ENCODE data around the gene GSTM2.
A peak's percentile ranks its signal among the peaks of the same experiment; 100 is the strongest.

The GSTM2 gene

GRCh38 chr1:109667452-109668122 lies at the start of gene GSTM2:
TSS of gene GSTM2 (plus strand) at chr1:109668057. CDS start at chr1:109668116, 59 bp downstream.
- H3K27ac ChIP-seq (ENCODE audit: low read length), result no peak within 1 kb of the TSS
- DNase-seq (ENCODE audit: low read depth, low spot score), result peak; percentile 68
- no peaks in the 10 kb centered on the region for H3K9me3 ChIP-seq (ENCODE audit: control insufficient read depth, insufficient read depth, low read length)
- H3K4me3 ChIP-seq (ENCODE audit: low read length), result peak within 1 kb of the TSS; percentile 28; the same call in 1 of the 2 replicates
- H3K4me1 ChIP-seq (ENCODE audit: control insufficient read depth, insufficient read depth, low read length), result peaks cover 2% of the 10 kb centered on the region; the same call in 1 of the 2 replicates
- H3K27me3 ChIP-seq (ENCODE audit: control insufficient read depth, insufficient read depth, low read length), result no peaks in the 10 kb centered on the region
- whole genome bisulfite sequencing (ENCODE audit: insufficient coverage, insufficient read length), result no CpG with 5 or more reads among the region's 22 CpGs
- no peaks in the 10 kb centered on the region for H3K36me3 ChIP-seq (ENCODE audit: control insufficient read depth, insufficient read depth, low read length)

- DNase-seq (ENCODE audit: low read depth, low spot score), result no peak
- Histone ChIP-seq H3K27me3 (ENCODE audit: control insufficient read depth, insufficient read depth, low read length) (no peaks in the 10 kb centered on the region), H3K27ac (ENCODE audit: low read length) (no peak overlapping the region), H3K4me3 (ENCODE audit: low read length) (peak overlapping the region; percentile 58; the same call in 1 of the 2 replicates), H3K4me1 (ENCODE audit: control insufficient read depth, insufficient read depth, low read length) (peaks cover 2% of the 10 kb centered on the region; the same call in 1 of the 2 replicates), H3K36me3 (ENCODE audit: control insufficient read depth, insufficient read depth, low read length) (no peaks in the 10 kb centered on the region), H3K9me3 (ENCODE audit: control insufficient read depth, insufficient read depth, low read length) (no peaks in the 10 kb centered on the region)
- WGBS (ENCODE audit: insufficient coverage, insufficient read length), result no CpG with 5 or more reads among the region's 9 CpGs
Measured at GRCh38 chr1:109618661-109619575, 48.9 kb upstream of the GSTM2 start.

- H3K9me3 ChIP-seq (ENCODE audit: control insufficient read depth, insufficient read depth, low read length), result no peaks in the 10 kb centered on the region
- H3K36me3 ChIP-seq (ENCODE audit: control insufficient read depth, insufficient read depth, low read length), result no peaks in the 10 kb centered on the region
- WGBS (ENCODE audit: insufficient coverage, insufficient read length), result no CpG with 5 or more reads among the region's 47 CpGs
- H3K4me3 ChIP-seq (ENCODE audit: low read length), result peak within 1 kb of the TSS; percentile 58
- no peak within 1 kb of the TSS for H3K27ac ChIP-seq (ENCODE audit: low read length)
- H3K4me1 ChIP-seq (ENCODE audit: control insufficient read depth, insufficient read depth, low read length), result peaks cover 2% of the 10 kb centered on the region; the same call in 1 of the 2 replicates
- DNase-seq (ENCODE audit: low read depth, low spot score), result no peak
- no peaks in the 10 kb centered on the region for H3K27me3 ChIP-seq (ENCODE audit: control insufficient read depth, insufficient read depth, low read length)
Measured at GRCh38 chr1:109619576-109620400, 48.1 kb upstream of the GSTM2 start, which contains the start of the genes AMPD2 and GNAT2. TSS of gene AMPD2 (plus strand) at chr1:109619837. CDS start at chr1:109621176, 1,339 bp downstream. TSS of gene GNAT2 (minus strand) at chr1:109619616. CDS start at chr1:109612870, 6,746 bp downstream.

- H3K9me3 ChIP-seq (ENCODE audit: control insufficient read depth, insufficient read depth, low read length), result no peaks in the 10 kb centered on the region
- no peak for DNase-seq (ENCODE audit: low read depth, low spot score)
Measured at GRCh38 chr1:109620401-109620791, 47.5 kb upstream of the GSTM2 start.

GRCh38 chr1:109620841-109621286 lies 47.0 kb upstream of the GSTM2 start:
- H3K27me3 ChIP-seq (ENCODE audit: control insufficient read depth, insufficient read depth, low read length), result no peaks in the 10 kb centered on the region
- H3K4me1 ChIP-seq (ENCODE audit: control insufficient read depth, insufficient read depth, low read length), result peaks cover 2% of the 10 kb centered on the region; the same call in 1 of the 2 replicates
- no peaks in the 10 kb centered on the region for H3K9me3 ChIP-seq (ENCODE audit: control insufficient read depth, insufficient read depth, low read length)
- WGBS (ENCODE audit: insufficient coverage, insufficient read length), result no CpG with 5 or more reads among the region's 18 CpGs
- no peaks in the 10 kb centered on the region for H3K36me3 ChIP-seq (ENCODE audit: control insufficient read depth, insufficient read depth, low read length)
- no peak overlapping the region for H3K27ac ChIP-seq (ENCODE audit: low read length)
- peak overlapping the region; percentile 58; the same call in 1 of the 2 replicates for H3K4me3 ChIP-seq (ENCODE audit: low read length)
- DNase-seq (ENCODE audit: low read depth, low spot score), result no peak

More at GRCh38 chr1:109620401-109620791, 47.5 kb upstream of the GSTM2 start:
- peaks cover 2% of the 10 kb centered on the region; the same call in 1 of the 2 replicates for H3K4me1 ChIP-seq (ENCODE audit: control insufficient read depth, insufficient read depth, low read length)
- H3K27ac ChIP-seq (ENCODE audit: low read length), result no peak overlapping the region
- no peaks in the 10 kb centered on the region for H3K36me3 ChIP-seq (ENCODE audit: control insufficient read depth, insufficient read depth, low read length)
- no CpG with 5 or more reads among the region's 9 CpGs for WGBS (ENCODE audit: insufficient coverage, insufficient read length)
- peak overlapping the region; percentile 58 for H3K4me3 ChIP-seq (ENCODE audit: low read length)
- H3K27me3 ChIP-seq (ENCODE audit: control insufficient read depth, insufficient read depth, low read length), result no peaks in the 10 kb centered on the region

GRCh38 chr1:109621379-109622136 lies 46.3 kb upstream of the GSTM2 start:
- H3K27ac ChIP-seq (ENCODE audit: low read length), result no peak overlapping the region
- WGBS (ENCODE audit: insufficient coverage, insufficient read length), result no CpG with 5 or more reads among the region's 13 CpGs
- no peak for DNase-seq (ENCODE audit: low read depth, low spot score)
- no peaks in the 10 kb centered on the region for H3K36me3 ChIP-seq (ENCODE audit: control insufficient read depth, insufficient read depth, low read length)
- peaks cover 2% of the 10 kb centered on the region; the same call in 1 of the 2 replicates for H3K4me1 ChIP-seq (ENCODE audit: control insufficient read depth, insufficient read depth, low read length)
- no peaks in the 10 kb centered on the region for H3K9me3 ChIP-seq (ENCODE audit: control insufficient read depth, insufficient read depth, low read length)
- H3K4me3 ChIP-seq (ENCODE audit: low read length), result no peak overlapping the region; the same call in 1 of the 2 replicates
- H3K27me3 ChIP-seq (ENCODE audit: control insufficient read depth, insufficient read depth, low read length), result no peaks in the 10 kb centered on the region

- H3K27me3 ChIP-seq (ENCODE audit: control insufficient read depth, insufficient read depth, low read length), result no peaks in the 10 kb centered on the region
- DNase-seq (ENCODE audit: low read depth, low spot score), result no peak
- WGBS (ENCODE audit: insufficient coverage, insufficient read length), result no CpG with 5 or more reads among the region's 11 CpGs
- no peaks in the 10 kb centered on the region for H3K9me3 ChIP-seq (ENCODE audit: control insufficient read depth, insufficient read depth, low read length)
- no peaks in the 10 kb centered on the region for H3K36me3 ChIP-seq (ENCODE audit: control insufficient read depth, insufficient read depth, low read length)
- H3K27ac ChIP-seq (ENCODE audit: low read length), result no peak overlapping the region
- no peak overlapping the region for H3K4me3 ChIP-seq (ENCODE audit: low read length)
- peaks cover 2% of the 10 kb centered on the region; the same call in 1 of the 2 replicates for H3K4me1 ChIP-seq (ENCODE audit: control insufficient read depth, insufficient read depth, low read length)
Measured at GRCh38 chr1:109622137-109622892, 45.5 kb upstream of the GSTM2 start.

GRCh38 chr1:109622895-109623294 lies 45.0 kb upstream of the GSTM2 start:
- H3K36me3 ChIP-seq (ENCODE audit: control insufficient read depth, insufficient read depth, low read length), result peaks cover 4% of the 10 kb centered on the region
- peaks cover 2% of the 10 kb centered on the region; the same call in 1 of the 2 replicates for H3K4me1 ChIP-seq (ENCODE audit: control insufficient read depth, insufficient read depth, low read length)
- no CpG with 5 or more reads among the region's 3 CpGs for WGBS (ENCODE audit: insufficient coverage, insufficient read length)
- H3K9me3 ChIP-seq (ENCODE audit: control insufficient read depth, insufficient read depth, low read length), result no peaks in the 10 kb centered on the region
- no peaks in the 10 kb centered on the region for H3K27me3 ChIP-seq (ENCODE audit: control insufficient read depth, insufficient read depth, low read length)
- DNase-seq (ENCODE audit: low read depth, low spot score), result no peak
- no peak overlapping the region for H3K27ac ChIP-seq (ENCODE audit: low read length)
- H3K4me3 ChIP-seq (ENCODE audit: low read length), result no peak overlapping the region

All from iPS DF 6.9 (cell line).